Measurements from ENCODE around the gene MAP3K3.

The MAP3K3 gene

DNA sequence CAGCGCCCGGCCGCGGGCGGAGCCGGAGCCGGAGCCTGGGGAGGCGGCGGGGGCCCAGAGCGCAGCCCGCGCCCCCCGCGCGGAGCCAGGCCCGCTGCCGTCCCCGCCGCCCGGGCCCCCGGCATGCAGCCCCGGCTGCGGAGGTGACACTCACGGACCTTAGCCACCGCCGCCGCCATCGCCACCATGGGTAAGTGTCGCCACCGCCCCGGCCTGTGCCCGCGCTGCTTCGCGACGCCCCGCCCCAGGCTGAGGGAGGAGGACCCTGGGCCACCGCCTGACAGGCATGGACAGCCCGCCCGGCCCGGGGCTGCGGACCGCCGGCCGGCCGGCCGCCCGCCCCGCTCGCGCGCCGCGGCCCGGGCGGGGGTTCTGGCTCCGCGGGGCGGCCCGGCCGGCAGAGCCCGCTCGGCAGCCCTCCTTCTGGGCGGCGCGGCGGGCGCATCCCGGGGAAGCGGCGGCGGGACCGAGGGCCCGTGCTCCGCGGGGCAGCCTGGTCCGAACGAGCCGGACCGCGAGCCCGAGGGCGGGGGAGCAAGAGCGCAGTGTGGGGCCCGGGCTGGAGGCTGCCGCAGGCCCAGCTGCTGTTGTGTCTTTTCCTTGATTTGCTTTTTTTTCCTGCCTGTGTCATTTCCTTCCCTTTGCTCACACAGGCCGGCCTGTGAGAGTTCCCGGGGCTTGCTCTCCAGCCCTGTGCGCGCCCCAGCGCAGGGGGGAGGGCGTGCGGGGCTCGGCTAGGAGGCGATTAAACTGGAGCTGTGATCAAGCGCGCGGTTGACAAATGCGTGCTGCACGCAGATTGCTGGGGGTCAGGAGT lies 565 bp downstream of the MAP3K3 start:
- DNase-seq, result peak; percentile 12 to 67 (median 53)

GRCh38 chr17:63623786-63624530 lies 1.7 kb downstream of the MAP3K3 start:
- no peak for DNase-seq

GRCh38 chr17:63624531-63624880 lies 2.3 kb downstream of the MAP3K3 start:
- no peak for DNase-seq

GRCh38 chr17:63626551-63627180 lies 4.4 kb downstream of the MAP3K3 start:
- no peak for DNase-seq

DNA sequence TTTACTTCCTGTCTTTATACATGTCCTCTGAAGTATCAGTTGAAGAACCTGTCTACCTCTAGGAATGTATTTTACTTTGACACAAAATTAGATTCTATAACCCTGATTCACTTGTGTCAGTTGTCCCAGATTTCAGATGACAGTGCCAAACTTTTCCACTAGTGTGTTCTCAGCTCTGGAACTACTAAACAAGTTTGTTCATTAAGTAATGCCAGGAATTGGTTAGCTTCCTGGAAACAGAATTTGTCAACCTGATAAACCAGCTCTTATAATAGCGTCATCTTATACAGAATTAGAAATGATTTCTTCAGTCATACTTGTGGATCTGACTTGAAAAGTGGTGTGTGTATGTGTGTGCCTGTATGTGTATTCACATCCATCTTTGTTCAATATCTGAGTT lies 7.4 kb downstream of the MAP3K3 start:
- no peak for DNase-seq

GRCh38 chr17:63631062-63631461 lies 8.8 kb downstream of the MAP3K3 start:
- no peak for DNase-seq

- no peak for DNase-seq
Measured at GRCh38 chr17:63631626-63632025, 9.4 kb downstream of the MAP3K3 start.

- DNase-seq, result no peak
Measured at GRCh38 chr17:63633742-63634141, 11.5 kb downstream of the MAP3K3 start.

- DNase-seq, result no peak
Measured at GRCh38 chr17:63634163-63634562, 11.9 kb downstream of the MAP3K3 start.

DNA sequence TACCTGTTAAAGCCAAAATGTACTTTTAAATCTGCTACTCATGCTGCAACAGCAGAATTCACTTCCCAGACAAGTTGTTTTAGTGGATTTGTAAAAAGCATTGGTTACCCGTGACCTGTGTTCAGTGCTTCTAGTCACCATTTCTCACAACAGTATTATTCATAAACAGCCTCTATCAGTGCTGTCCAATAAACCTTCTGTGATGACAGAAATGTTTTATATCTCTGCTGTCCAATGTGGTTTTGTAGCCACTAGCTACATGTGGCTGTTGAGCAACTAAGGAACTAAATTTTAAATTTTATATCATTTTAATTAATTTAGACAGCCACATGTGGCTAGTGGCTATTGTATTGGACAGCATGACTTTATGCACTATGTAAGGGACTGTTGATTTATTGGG lies 12.6 kb downstream of the MAP3K3 start:
- no peak for DNase-seq

DNA sequence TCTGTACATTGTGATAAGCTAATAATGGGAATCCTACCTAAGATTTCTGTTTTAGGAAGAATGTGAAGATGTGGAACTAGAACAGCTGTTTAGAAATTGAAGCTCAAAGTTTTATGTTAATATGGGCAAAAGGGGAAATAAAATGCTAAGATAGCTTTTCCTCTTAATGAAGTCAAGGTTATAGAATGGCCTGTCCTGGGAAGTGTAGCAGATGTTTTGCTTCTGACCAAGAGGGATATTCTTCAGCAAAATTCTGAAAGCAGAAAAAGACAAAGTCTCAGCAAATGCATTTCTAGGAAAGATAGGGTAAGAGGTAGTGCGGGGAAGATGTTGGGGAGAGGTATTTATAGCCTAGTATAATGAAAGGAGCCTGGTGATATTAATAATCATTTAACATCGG lies 13.1 kb downstream of the MAP3K3 start:
- no peak for DNase-seq

- DNase-seq, result no peak
Measured at GRCh38 chr17:63635787-63636186, 13.6 kb downstream of the MAP3K3 start.

DNA sequence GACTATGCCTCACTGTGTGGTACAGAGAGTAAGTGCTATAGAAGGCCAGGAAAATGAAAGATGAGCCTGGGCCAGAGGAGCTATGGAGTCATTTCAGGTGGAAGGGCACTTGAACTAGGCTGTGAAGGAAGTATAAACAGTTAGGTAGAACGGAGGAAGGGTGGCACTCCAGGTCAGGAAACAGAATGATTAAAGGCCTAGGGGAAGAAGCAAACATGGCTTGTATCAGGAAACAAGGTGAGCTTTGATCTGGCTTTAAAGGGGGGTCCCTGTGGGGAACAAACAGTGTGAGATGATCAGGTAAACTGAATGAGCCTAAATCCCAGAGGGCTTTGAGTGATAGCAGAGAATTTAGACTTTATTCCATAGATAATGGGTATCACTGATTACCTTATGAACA lies 16.9 kb downstream of the MAP3K3 start:
- no peak for DNase-seq

DNA sequence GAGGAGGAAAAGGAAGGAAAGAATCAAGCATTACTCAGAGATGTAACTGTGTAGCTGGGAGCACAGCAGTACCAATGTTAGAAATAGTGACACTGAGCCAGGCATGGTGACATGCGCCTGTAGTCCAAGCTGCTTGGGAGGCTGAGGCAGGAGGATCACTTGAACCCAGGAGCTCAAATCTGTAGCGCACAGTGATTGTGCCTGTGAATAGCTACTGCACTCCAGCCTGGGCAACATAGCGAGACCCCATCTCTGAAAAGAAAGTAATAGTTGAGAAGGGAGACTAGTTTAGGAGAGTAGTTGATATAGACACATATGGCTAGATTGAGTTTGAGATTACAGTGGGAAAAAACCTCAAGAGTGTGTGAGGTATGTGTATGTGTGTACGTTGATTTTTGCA lies 17.8 kb downstream of the MAP3K3 start:
- DNase-seq, result no peak

DNA sequence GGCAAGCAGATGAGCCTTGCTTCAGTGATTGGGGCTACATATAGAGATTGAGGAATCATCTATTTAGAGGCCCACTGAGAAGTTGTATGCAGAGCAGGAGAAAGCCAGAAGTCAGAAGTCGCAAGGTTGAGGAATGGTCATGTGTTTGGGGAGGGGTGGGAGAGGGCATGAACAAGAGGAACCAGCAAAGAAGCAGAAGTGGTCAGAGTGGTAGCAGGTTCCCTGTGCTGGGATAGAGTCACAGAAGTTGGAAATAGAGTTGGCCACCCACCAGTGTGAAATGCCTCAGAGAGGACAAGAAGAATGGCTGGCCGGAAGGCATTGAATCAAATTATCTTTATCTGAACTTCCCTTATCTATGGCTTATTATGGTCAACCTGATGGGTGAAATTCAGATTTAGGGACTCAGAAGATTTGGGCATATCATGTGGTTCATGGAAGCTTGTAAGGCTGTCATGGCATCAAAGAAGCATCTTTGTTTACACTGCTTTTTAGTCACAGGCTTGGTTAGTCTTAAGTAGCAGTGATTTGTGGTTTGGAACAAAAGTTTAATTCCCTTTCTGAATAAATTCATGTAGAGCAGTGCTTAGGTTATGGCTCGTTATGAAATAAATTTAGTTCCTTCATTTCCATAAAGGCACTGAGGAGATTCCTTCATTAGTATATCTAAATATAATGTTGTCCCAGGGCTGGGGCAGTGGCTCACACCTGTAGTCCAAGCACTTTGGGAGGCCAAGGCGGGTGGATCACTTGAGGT lies 19.7 kb downstream of the MAP3K3 start:
- no peak for DNase-seq

- DNase-seq, result no peak
Measured at GRCh38 chr17:63644846-63645245, 22.6 kb downstream of the MAP3K3 start.

GRCh38 chr17:63645775-63646487 lies 23.7 kb downstream of the MAP3K3 start:
- DNase-seq, result no peak

GRCh38 chr17:63646488-63646806 lies 24.2 kb downstream of the MAP3K3 start:
- no peak for DNase-seq

DNA sequence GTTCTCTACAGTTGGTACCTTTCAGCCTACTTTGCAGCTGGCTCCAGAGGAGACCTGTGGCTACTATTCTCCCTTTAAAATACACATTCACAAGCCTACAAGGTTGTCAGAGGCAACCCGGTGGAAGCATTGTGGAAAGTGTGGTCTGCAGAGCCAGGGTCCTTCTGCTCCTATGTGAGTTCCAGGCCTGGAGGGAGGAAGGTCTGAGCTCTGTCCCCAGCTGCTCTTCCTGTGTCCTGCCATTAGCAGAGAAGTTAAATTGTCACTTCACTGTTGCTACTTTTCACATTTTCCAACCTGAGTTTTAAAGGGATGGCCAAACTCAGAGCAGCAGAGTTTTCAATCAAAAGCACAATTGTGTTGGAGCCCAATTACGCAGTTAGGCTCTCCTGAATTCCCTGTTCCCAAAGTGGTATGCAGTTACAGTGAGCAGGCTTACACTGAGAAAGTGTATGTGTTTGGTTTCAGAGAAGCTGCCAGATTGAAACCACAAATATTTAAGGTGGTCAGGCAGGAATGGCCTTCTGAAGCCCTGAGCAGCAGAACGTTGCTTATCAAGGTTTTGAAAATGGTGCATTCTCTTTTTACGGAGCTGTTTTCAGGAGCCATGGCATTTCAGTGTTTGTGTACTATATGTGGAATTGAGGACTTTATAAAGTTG lies 25.0 kb downstream of the MAP3K3 start:
- DNase-seq, result no peak

DNA sequence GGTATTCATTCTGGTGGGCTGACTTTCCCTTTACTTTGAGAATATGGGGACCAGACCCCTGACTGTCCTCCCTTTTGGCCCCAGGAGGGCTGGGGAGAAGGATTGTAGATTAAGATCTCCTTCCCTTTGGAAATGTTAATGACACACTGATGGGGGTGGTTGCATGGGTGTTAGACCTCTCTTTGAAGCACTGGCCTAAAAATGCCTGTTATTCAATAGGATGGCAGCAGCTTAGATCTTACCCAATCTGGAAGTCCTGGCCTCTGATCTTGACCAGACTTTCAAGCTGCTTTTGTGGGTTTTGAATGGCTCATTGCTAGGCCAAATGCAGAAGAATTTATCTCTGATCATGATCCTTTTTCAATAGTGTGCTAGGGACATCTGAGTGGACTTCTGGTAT lies 25.7 kb downstream of the MAP3K3 start:
- DNase-seq, result no peak

DNA sequence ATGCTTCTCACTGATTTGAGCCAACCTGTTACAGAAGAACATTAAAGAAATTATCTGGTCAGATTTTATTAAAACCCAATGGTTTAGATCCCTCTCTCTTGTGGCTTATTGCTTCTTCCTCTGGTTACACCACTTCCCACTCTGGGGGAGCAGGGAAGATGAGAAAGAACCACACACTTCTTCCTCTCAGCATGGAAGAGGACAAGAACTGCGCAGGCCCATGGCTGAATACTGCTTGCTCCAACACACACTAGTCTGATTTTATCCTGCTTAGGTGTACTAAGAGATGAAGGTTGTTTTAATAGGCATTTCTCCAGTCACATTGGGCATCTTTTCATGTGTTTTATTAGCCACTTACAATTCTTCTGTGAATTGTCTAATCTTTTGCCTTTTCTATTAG lies 27.6 kb downstream of the MAP3K3 start:
- no peak for DNase-seq

- no peak for DNase-seq
Measured at GRCh38 chr17:63652106-63652505, 29.9 kb downstream of the MAP3K3 start.

All from T-helper 2 cell (primary cell).